ENCODE results near the gene GNG7.
"Not testable (repeated sequence)": the region's sequence is repeated elsewhere in the genome, so short reads cannot be mapped to it uniquely, and the experiment has no call there.

Gene GNG7

GRCh38 chr19:2483484-2484151, 218.9 kb downstream of the GNG7 start:
- no peak for DNase-seq (ENCODE audit: low spot score)

GRCh38 chr19:2483084-2483483, 219.4 kb downstream of the GNG7 start:
- DNase-seq (ENCODE audit: low spot score): no peak

GRCh38 chr19:2482354-2483038, 220.0 kb downstream of the GNG7 start:
- no peak for DNase-seq (ENCODE audit: low spot score)

GRCh38 chr19:2481466-2481865, 221.0 kb downstream of the GNG7 start:
- no peak for DNase-seq (ENCODE audit: low spot score)

GRCh38 chr19:2479556-2480194, 222.8 kb downstream of the GNG7 start:
- no peak for DNase-seq (ENCODE audit: low spot score)

- peak; percentile 26 for DNase-seq (ENCODE audit: low spot score)
Measured at GRCh38 chr19:2478756-2479555, 223.5 kb downstream of the GNG7 start.

- DNase-seq (ENCODE audit: low spot score): no peak
Measured at GRCh38 chr19:2478278-2478755, 224.2 kb downstream of the GNG7 start.

- peak; percentile 18 for DNase-seq (ENCODE audit: low spot score)
Measured at GRCh38 chr19:2477732-2478191, 224.7 kb downstream of the GNG7 start.

GRCh38 chr19:2477141-2477710, 225.3 kb downstream of the GNG7 start:
- peak; percentile 18 for DNase-seq (ENCODE audit: low spot score)

GRCh38 chr19:2476451-2477140, 225.9 kb downstream of the GNG7 start:
- DNase-seq (ENCODE audit: low spot score): peak; percentile 48

- DNase-seq (ENCODE audit: low spot score): peak; percentile 83
Measured at GRCh38 chr19:2475702-2476450, 226.6 kb downstream of the GNG7 start, which contains the start of gene GADD45B. Gene GADD45B, plus strand, starts transcription at chr19:2476127. Its CDS starts 232 bp downstream, at chr19:2476359.

- no peak for DNase-seq (ENCODE audit: low spot score)
Measured at GRCh38 chr19:2475018-2475701, 227.3 kb downstream of the GNG7 start.

- DNase-seq (ENCODE audit: low spot score): peak; percentile 69
Measured at GRCh38 chr19:2474232-2475017, 228.1 kb downstream of the GNG7 start.

- DNase-seq (ENCODE audit: low spot score): not testable (repeated sequence)
Measured at GRCh38 chr19:2469915-2470200, 232.6 kb downstream of the GNG7 start.

GRCh38 chr19:2469102-2469914, 233.2 kb downstream of the GNG7 start:
- no peak for DNase-seq (ENCODE audit: low spot score)

GRCh38 chr19:2468596-2468995, 233.9 kb downstream of the GNG7 start:
- no peak for DNase-seq (ENCODE audit: low spot score)

GRCh38 chr19:2464389-2464788, 238.1 kb downstream of the GNG7 start:
- no peak for DNase-seq (ENCODE audit: low spot score)

GRCh38 chr19:2463694-2464093, 238.8 kb downstream of the GNG7 start:
- not testable (repeated sequence) for DNase-seq (ENCODE audit: low spot score)
